GM20000 (cell line): ENCODE results near the gene SLC6A1.

Experiments used
- DNase-seq: peaks from one replicate; pipeline ENCODE4 v3.0.0; 2012; ENCODE audit warnings: low spot score
- TF ChIP-seq, protein P1 (sequence below): IDR thresholded peaks from 2 replicates; pipeline ENCODE4 v1.5.1; 2012; ENCODE audit warnings: mild to moderate bottlenecking, control low read depth; ENCODE audit errors: extremely low read depth, missing control alignments

SLC6A1 gene

DNA sequence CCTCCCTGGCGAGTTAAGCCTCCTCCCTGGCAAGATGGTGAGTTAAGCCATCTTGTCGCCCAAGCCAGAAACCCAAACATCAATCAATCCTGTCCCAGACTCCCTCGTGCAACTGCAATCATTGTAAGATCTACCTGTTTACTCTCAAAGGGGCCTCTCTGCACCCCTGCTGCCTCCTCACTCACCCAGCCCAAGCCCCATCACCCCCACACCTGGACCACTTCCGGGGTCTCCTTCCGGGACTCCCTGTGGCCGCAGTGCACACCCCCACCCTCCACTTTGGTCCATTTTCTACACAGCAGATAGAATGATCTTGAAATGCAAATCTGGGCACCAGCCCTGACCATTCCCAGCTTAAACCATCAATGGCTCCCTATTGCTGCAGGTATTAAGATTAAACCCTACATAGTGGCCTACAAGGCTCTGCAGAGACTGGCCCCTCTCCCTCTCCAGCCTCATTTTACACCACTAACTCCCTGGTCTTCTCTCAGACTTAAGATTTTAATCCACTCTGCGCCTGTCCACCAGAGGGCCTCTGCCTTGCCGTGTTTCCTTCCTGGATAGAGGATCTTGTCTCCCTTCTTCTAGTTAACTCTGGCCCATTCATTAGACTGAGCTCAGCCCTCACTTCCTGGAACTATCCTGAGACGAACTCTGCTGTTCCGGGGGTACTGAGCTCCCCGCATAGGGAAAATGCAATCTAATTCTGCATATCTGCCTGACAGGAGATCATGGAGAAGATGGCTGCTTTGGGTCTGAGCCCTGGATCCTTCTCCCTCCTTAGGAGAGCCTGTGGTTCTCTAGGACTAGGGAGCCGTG, 41.9 kb upstream of the SLC6A1 start:
- TF ChIP-seq, protein P1, sequence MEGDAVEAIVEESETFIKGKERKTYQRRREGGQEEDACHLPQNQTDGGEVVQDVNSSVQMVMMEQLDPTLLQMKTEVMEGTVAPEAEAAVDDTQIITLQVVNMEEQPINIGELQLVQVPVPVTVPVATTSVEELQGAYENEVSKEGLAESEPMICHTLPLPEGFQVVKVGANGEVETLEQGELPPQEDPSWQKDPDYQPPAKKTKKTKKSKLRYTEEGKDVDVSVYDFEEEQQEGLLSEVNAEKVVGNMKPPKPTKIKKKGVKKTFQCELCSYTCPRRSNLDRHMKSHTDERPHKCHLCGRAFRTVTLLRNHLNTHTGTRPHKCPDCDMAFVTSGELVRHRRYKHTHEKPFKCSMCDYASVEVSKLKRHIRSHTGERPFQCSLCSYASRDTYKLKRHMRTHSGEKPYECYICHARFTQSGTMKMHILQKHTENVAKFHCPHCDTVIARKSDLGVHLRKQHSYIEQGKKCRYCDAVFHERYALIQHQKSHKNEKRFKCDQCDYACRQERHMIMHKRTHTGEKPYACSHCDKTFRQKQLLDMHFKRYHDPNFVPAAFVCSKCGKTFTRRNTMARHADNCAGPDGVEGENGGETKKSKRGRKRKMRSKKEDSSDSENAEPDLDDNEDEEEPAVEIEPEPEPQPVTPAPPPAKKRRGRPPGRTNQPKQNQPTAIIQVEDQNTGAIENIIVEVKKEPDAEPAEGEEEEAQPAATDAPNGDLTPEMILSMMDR = peak; percentile 27
- DNase-seq = no peak

DNA sequence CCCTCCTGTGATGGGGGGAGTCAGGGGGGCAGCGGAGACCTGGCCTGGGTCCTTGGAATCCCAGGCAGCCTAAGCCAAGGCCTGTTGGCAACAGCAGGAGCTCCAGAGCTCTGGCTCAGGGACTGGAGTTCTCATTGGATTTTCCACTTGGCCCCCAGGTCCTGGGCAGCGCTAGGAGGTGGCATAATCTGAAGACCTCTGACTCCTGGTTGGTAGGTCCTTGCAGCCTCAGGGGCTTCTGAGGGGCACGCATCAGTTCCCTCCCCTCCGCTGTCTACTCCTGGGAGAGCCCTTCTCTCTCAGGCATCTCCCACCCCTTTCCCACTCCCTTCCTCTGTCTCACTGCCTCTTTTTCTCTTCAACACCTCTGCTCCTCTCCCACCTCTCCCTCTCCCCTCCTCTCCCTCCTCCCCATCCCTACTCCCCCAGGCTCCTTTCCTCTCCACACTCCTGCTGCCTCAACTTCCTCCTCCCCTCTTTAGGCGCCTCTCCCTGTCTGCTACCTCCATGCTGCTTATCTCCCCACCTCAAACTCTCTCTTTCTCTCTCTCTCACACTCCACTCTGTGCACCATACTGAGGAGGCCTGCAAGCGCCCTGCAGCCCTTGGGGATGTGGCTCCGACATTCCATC, 41.1 kb upstream of the SLC6A1 start:
- no peak for DNase-seq
- TF ChIP-seq, protein P1 = no peak

DNA sequence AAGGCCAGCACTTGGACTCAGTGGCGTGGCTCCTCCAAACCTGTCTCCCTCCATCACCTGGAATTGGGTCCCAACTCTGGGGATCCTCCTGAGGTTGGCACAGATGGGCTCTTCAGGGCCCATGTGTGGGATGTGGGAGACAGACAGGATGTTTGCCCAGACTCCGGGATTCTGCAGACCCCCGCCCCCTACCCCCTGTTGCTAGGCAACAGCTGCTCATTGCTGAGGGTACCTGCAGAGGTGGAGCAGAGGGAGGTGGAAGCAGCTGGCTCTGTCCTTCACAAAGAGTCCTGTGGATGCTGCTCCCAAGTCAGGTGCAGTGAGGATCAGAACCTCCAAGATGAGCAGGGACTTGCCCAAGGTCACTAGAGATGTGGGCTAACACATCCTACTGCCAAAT, 40.0 kb upstream of the SLC6A1 start:
- DNase-seq = no peak
- TF ChIP-seq, protein P1 = no peak

DNA sequence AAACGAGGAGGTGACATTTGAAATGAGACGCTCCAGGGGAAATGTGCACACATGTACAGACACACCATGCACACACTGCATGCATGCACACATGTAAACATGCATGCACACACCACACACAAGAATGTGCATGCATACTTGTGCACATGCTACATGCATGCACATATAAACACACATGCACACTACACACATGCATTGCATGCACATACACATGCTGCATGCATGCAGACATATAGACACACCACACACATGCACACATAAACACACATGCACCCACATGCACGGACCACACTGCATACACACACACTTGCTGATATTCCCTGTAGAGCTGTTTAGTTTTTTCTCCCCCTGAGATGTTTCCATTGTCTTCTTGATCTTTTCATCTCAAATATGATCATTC, 37.8 kb upstream of the SLC6A1 start:
- TF ChIP-seq, protein P1 = no peak

DNA sequence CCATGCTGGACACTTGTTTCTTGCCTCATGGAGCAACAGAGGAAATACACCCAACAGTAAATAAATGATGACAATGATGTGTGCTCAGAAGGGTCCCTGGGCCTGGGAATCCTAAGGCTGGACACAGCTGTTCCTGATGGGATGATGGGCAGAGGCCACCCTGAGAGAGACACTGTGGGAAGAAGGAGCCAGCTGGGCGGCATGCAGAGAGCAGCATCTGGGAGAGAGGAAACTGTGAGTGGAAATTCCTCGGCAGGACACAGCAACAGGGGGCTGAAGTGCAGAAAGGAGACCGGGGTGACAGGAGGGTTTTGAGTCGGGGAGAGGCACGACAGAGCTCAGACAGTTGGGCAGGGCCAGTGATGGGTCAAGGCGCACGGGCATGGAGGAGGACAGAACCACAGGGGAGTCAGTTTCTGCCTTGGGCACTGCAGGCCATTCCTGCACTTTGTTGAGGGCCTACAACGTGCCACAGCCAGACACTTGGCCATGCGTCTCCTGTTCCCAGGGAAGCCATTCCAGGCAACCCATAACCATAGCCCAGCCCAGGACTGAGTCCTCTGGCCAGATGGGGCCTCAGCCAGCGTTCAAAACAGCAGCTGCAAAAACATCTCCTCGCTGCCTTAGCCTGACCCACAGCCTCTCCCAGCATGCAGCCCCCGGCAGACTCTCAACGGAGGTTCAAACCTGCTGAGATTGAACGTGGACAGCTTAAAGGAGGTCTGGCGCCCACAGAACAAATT, 36.7 kb upstream of the SLC6A1 start:
- TF ChIP-seq, protein P1 = no peak
- DNase-seq = no peak

More for the DNA sequence above, 37.8 kb upstream of the SLC6A1 start:
- DNase-seq = no peak

DNA sequence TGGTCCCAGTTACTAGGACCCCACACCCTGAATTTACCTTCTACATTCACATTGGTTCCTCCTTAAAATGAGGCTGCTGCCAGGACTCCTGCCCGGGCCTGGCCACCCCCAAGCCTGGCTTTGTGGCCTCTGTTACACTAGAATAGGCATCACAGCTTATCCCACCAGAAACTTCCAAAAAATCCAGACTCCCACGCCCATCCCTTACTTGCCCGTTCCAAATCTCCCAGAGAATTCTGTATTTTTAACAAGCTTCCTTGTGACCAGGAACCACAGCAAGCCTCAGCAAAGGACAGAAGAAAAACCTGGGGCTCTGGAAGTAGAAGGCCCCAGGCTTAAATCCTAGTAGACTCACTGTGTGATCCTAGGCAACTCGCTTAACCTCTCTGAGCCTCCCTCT, 36.0 kb upstream of the SLC6A1 start:
- TF ChIP-seq, protein P1 = no peak
- no peak for DNase-seq

DNA sequence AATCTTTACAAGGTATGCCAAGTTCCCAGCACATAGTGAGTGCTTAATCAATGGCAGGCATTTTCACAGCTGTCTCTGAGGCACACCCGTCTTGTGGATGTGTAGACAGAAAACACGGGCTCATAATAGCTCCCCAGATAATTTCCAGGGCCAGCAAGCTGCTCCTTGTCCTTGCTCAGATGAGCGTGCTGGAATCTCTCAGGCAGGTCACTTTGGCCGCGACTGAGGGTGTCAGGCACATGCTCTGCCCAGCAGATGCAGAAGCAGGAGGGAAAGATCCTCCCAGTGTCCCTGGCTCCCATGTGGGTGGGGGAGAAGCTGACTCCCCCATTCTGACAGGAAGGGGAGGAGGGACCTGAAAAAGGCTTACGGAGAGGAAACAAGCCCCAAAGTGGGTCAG, 35.6 kb upstream of the SLC6A1 start:
- DNase-seq = no peak
- TF ChIP-seq, protein P1 = no peak
